GM12878 (cell line): ENCODE data around the gene ADCY5.

Source experiments
- EGR1 ChIP-seq, 2 experiments: IDR thresholded peaks; 1 replicate in 1 of 2; 2 replicates in 1 of 2; pipeline ENCODE4 v1.6.1; 2011 to 2012; ENCODE audit warnings: low read depth in 2 of 2, low read length in 2 of 2, borderline replicate concordance in 1 of 2, mild to moderate bottlenecking in 1 of 2, moderate library complexity in 1 of 2
- ESRRA ChIP-seq: IDR thresholded peaks from 2 replicates; pipeline ENCODE4 v1.6.1; 2012; ENCODE audit warnings: mild to moderate bottlenecking, low read length, improper control_type of control experiment
- IKZF1 ChIP-seq: fragments of 450-650 bp; conservative IDR thresholded peaks from 2 replicates; pipeline ENCODE4 v1.6.1; 2017; ENCODE audit warnings: antibody characterized with exemption, mild to moderate bottlenecking
- MTA2 ChIP-seq: fragments of 450-650 bp; IDR thresholded peaks from 2 replicates; pipeline ENCODE4 v1.6.1; 2016; ENCODE audit warnings: low read depth, mild to moderate bottlenecking, moderate library complexity
- NFYB ChIP-seq: IDR thresholded peaks from 2 replicates; pipeline ENCODE4 v1.6.1; 2011; ENCODE audit warnings: low read depth, mild to moderate bottlenecking, low read length, improper control_type of control experiment, moderate library complexity; ENCODE audit not compliant: insufficient read depth
- POLR2A ChIP-seq: IDR thresholded peaks from 2 replicates; pipeline ENCODE4 v1.6.1; 2011; ENCODE audit warnings: low read depth, mild to moderate bottlenecking, low read length
- POLR2AphosphoS5 ChIP-seq: IDR thresholded peaks from 2 replicates; pipeline ENCODE4 v1.6.1; 2011; ENCODE audit warnings: mild to moderate bottlenecking, low read length, inconsistent platforms
- RCOR1 ChIP-seq: conservative IDR thresholded peaks from 2 replicates; pipeline ENCODE4 v1.6.1; 2012; ENCODE audit warnings: low read depth, low read length, improper control_type of control experiment
- RELA ChIP-seq: fragments of 450-650 bp; IDR thresholded peaks from 2 replicates; pipeline ENCODE4 v1.8.0; 2014; ENCODE audit warnings: borderline replicate concordance; ENCODE audit not compliant: partially characterized antibody
- SIN3A ChIP-seq: IDR thresholded peaks from 2 replicates; pipeline ENCODE4 v1.6.1; 2012; ENCODE audit warnings: low read depth, low read length, improper control_type of control experiment
- TCF12 ChIP-seq: IDR thresholded peaks from 2 replicates; pipeline ENCODE4 v1.6.1; 2011; ENCODE audit warnings: low read depth, mild to moderate bottlenecking, low read length
- ZSCAN29 ChIP-seq: fragments of 450-650 bp; IDR thresholded peaks from 2 replicates; pipeline ENCODE4 v1.6.1; 2017; ENCODE audit warnings: mild to moderate bottlenecking, moderate library complexity
- TF ChIP-seq, protein P1 (sequence below), 3 experiments: IDR thresholded peaks in 2 of 3; conservative IDR thresholded peaks in 1 of 3; 2 replicates each; pipeline ENCODE4 v1.5.1; 2011; ENCODE audit warnings: low read depth in 3 of 3, low read length in 3 of 3, mild to moderate bottlenecking in 3 of 3, control low read depth in 2 of 3, moderate library complexity in 2 of 3, inconsistent platforms in 1 of 3, mixed read lengths in 1 of 3; ENCODE audit not compliant: control insufficient read depth in 2 of 3, insufficient read depth in 1 of 3; ENCODE audit errors: extremely low read depth in 1 of 3

GRCh38 chr3:123493912-123494311, 45.0 kb upstream of the ADCY5 start:
- TF ChIP-seq IKZF1 (no peak), MTA2 (no peak), POLR2A (no peak), SIN3A (no peak), NFYB (no peak), RELA (no peak), TCF12 (no peak), ZSCAN29 (no peak), ESRRA (no peak), POLR2AphosphoS5 (no peak), EGR1 (IDR thresholded peaks at IDR 0.05; ENCODE audit: borderline replicate concordance in 1 of 2, low read depth in 2 of 2, low read length in 2 of 2) (no peak), RCOR1 (no peak)
- TF ChIP-seq, protein P1, sequence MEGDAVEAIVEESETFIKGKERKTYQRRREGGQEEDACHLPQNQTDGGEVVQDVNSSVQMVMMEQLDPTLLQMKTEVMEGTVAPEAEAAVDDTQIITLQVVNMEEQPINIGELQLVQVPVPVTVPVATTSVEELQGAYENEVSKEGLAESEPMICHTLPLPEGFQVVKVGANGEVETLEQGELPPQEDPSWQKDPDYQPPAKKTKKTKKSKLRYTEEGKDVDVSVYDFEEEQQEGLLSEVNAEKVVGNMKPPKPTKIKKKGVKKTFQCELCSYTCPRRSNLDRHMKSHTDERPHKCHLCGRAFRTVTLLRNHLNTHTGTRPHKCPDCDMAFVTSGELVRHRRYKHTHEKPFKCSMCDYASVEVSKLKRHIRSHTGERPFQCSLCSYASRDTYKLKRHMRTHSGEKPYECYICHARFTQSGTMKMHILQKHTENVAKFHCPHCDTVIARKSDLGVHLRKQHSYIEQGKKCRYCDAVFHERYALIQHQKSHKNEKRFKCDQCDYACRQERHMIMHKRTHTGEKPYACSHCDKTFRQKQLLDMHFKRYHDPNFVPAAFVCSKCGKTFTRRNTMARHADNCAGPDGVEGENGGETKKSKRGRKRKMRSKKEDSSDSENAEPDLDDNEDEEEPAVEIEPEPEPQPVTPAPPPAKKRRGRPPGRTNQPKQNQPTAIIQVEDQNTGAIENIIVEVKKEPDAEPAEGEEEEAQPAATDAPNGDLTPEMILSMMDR (IDR thresholded peaks at IDR 0.05 in 2 of 3, conservative IDR thresholded peaks at IDR 0.05 in 1 of 3; ENCODE audit: control insufficient read depth in 2 of 3, extremely low read depth in 1 of 3, insufficient read depth in 1 of 3, low read depth in 3 of 3, low read length in 3 of 3) = no peak
